OCI-LY7 (cell line): ENCODE measurements around the gene ZDHHC9. TPM values are rescaled to one million over a fixed set of nuclear protein-coding genes. Genes with fewer than 3 reads are reported as not detected.
A peak's percentile ranks its signal among the peaks of the same experiment; 100 is the strongest.

ENCODE experiments used
- BruUV-seq: library from RNA; stranded (reverse); fragments of 400-500 nt; replicated peaks from 2 replicates; lab custom pipeline; 2021; lab: Mats Ljungman, UMichigan
- CTCF ChIA-PET: fragments of 300-600 bp; sonication (Branson Sonifier 250); formaldehyde crosslinking; loops from one replicate; lab custom pipeline; 2022; ENCODE audit warnings: antibody characterized with exemption; ENCODE audit not compliant: unreplicated experiment; lab: Charles Lee
- POLR2A ChIA-PET: fragments of 300-600 bp; sonication (Branson Sonifier 250); formaldehyde crosslinking; loops from one replicate; lab custom pipeline; 2022; ENCODE audit warnings: antibody characterized with exemption; lab: Charles Lee
- DNase-seq: peaks from one replicate; pipeline ENCODE4 v3.0.0-alpha.2; 2015; ENCODE audit warnings: low spot score
- H2AFZ ChIP-seq: fragments of 200-600 bp; sonication (generic), shearing (Covaris generic); 2 replicates; pipeline ENCODE4 v1.6.1; 2014; ENCODE audit warnings: mild to moderate bottlenecking, antibody characterized with exemption, low read length, moderate library complexity
- H3K27ac ChIP-seq: fragments of 200-600 bp; sonication (generic); 2 replicates; pipeline ENCODE4 v1.5.1; 2014; ENCODE audit warnings: mixed run types, low read depth, mild to moderate bottlenecking, moderate library complexity, low read length, inconsistent platforms; ENCODE audit not compliant: poor library complexity, severe bottlenecking
- H3K36me3 ChIP-seq: fragments of 200-600 bp; sonication (generic); 2 replicates; pipeline ENCODE4 v1.6.1; 2014; ENCODE audit warnings: mild to moderate bottlenecking, antibody characterized with exemption, low read length, moderate library complexity, mixed read lengths; ENCODE audit not compliant: insufficient read depth
- H3K4me1 ChIP-seq: fragments of 200-600 bp; sonication (generic); 2 replicates; pipeline ENCODE4 v1.5.1; 2014; ENCODE audit warnings: mild to moderate bottlenecking, low read length; ENCODE audit not compliant: insufficient read depth, poor library complexity, severe bottlenecking
- H3K4me2 ChIP-seq: fragments of 200-600 bp; sonication (generic); 2 replicates; pipeline ENCODE4 v1.6.1; 2014; ENCODE audit warnings: mild to moderate bottlenecking, low read length
- H3K4me3 ChIP-seq: fragments of 200-600 bp; sonication (generic); 2 replicates; pipeline ENCODE4 v1.5.1; 2014; ENCODE audit warnings: mild to moderate bottlenecking, low read depth, low read length; ENCODE audit not compliant: poor library complexity, severe bottlenecking
- H3K79me2 ChIP-seq: fragments of 200-600 bp; sonication (generic); 2 replicates; pipeline ENCODE4 v1.6.1; 2016; ENCODE audit warnings: low read depth, mild to moderate bottlenecking, low read length, moderate library complexity, mixed read lengths; ENCODE audit not compliant: insufficient read depth
- H3K9me2 ChIP-seq: fragments of 200-600 bp; sonication (generic); 2 replicates; pipeline ENCODE4 v1.6.1; 2016; ENCODE audit warnings: mild to moderate bottlenecking, low read length, mixed read lengths; ENCODE audit not compliant: insufficient read depth
- H3K9me3 ChIP-seq: fragments of 200-600 bp; sonication (generic); 2 replicates; pipeline ENCODE4 v1.6.1; 2014; ENCODE audit warnings: mild to moderate bottlenecking, mixed run types, low read length, mixed read lengths
- H4K20me1 ChIP-seq: fragments of 200-600 bp; sonication (generic); 2 replicates; pipeline ENCODE4 v1.6.1; 2014; ENCODE audit warnings: mild to moderate bottlenecking, antibody characterized with exemption, low read length, moderate library complexity, mixed read lengths; ENCODE audit not compliant: insufficient read depth
- CTCF ChIP-seq: fragments of 200-600 bp; sonication (generic); conservative IDR thresholded peaks from 2 replicates; pipeline ENCODE4 v1.5.1; 2014; ENCODE audit warnings: mild to moderate bottlenecking, antibody characterized with exemption, low read length, moderate library complexity, mixed read lengths
- EZH2phosphoT487 ChIP-seq: fragments of 200-600 bp; sonication (generic); IDR thresholded peaks from 2 replicates; pipeline ENCODE4 v1.6.1; 2018; ENCODE audit warnings: low read depth, borderline replicate concordance, mild to moderate bottlenecking, mixed run types, antibody characterized with exemption, low read length, moderate library complexity, mixed read lengths
- intact Hi-C: fragments of 100-400 bp; cut with micrococcal nuclease; formaldehyde crosslinking; loops from one replicate; pipeline ENCODE4 v1.10.0; 2022; ENCODE audit not compliant: unreplicated experiment
- total RNA-seq, 2 experiments: library from RNA; depleted of rRNA in 1 of 2; stranded (reverse); fragments of >200 nt in 1 of 2; shearing (Covaris generic) in 1 of 2; gene quantifications; 2 replicates each; pipeline ENCODE4 v1.2.3, GENCODE V29; 2014 to 2022

The ZDHHC9 gene
- total RNA-seq, 2 experiments from 2014 or later, result 8.2 to 11.3 TPM

- no peaks in the 10 kb centered on the region for H3K79me2 ChIP-seq
- no peaks in the 10 kb centered on the region for H3K36me3 ChIP-seq
- intact Hi-C loops, result loop anchor here (1.0 kb wide), 1 partner anchor 11 kb away; no protein-coding TSS in a partner anchor
- peak overlapping the region; percentile 42 for H3K4me3 ChIP-seq
- peaks cover 84% of the 10 kb centered on the region for H3K4me1 ChIP-seq
- ChIA-PET CTCF (interaction anchor here (1.0 to 1.6 kb wide), 3 partner anchors 9 to 12 kb away, joined by 3 to 4 read pairs (median 3); no protein-coding TSS in a partner anchor), POLR2A (interaction anchor here (0.7 to 7.9 kb wide), 6 partner anchors 9 to 85 kb away, joined by 3 to 126 read pairs (median 17); partner anchors contain the start of gene SASH3)
- BruUV-seq, result TSS peak; percentile 97
- H3K9me2 ChIP-seq, result no peaks in the 10 kb centered on the region
- H3K27ac ChIP-seq, result peak overlapping the region; percentile 100
- H3K4me2 ChIP-seq, result peak overlapping the region; percentile 70
- H2AFZ ChIP-seq, result no peak overlapping the region
- no peak for DNase-seq
- no peaks in the 10 kb centered on the region for H4K20me1 ChIP-seq
- 0 out of 2 replicates have a peak, but pooled peaks cover 4% of the 10 kb centered on the region for H3K9me3 ChIP-seq
- TF ChIP-seq CTCF (no peak), EZH2phosphoT487 (no peak)
Observed at GRCh38 chrX:129768586-129769466, 74.9 kb downstream of the ZDHHC9 start.

- H3K79me2 ChIP-seq, result no peaks in the 10 kb centered on the region
- POLR2A ChIA-PET, result interaction anchor here (0.9 to 7.9 kb wide), 5 partner anchors 9 to 66 kb away, joined by 3 to 126 read pairs (median 29); partner anchors contain the start of gene SASH3
- TF ChIP-seq CTCF (no peak), EZH2phosphoT487 (no peak)
- no peaks in the 10 kb centered on the region for H3K36me3 ChIP-seq
- H4K20me1 ChIP-seq, result no peaks in the 10 kb centered on the region
- H3K4me3 ChIP-seq, result no peak overlapping the region
- 0 out of 2 replicates have a peak, but pooled peaks cover 4% of the 10 kb centered on the region for H3K9me3 ChIP-seq
- no peaks in the 10 kb centered on the region for H3K9me2 ChIP-seq
- CTCF ChIA-PET, result no interaction called here
- intact Hi-C loops, result no loop called here
- peak overlapping the region; percentile 100 for H3K27ac ChIP-seq
- no peak for DNase-seq
- peak overlapping the region; percentile 70 for H3K4me2 ChIP-seq
- BruUV-seq, result no TSS peak
- peaks cover 84% of the 10 kb centered on the region for H3K4me1 ChIP-seq
- H2AFZ ChIP-seq, result no peak overlapping the region
Observed at GRCh38 chrX:129768186-129768585, 75.5 kb downstream of the ZDHHC9 start.

- Histone ChIP-seq H3K9me2 (no peaks in the 10 kb centered on the region), H3K79me2 (no peaks in the 10 kb centered on the region), H3K36me3 (no peaks in the 10 kb centered on the region), H3K9me3 (no peaks in the 10 kb centered on the region), H4K20me1 (no peaks in the 10 kb centered on the region), H3K4me3 (no peak overlapping the region), H2AFZ (peak overlapping the region; percentile 30; the same call in 1 of the 2 replicates), H3K27ac (no peak overlapping the region), H3K4me1 (peaks cover 68% of the 10 kb centered on the region), H3K4me2 (no peak overlapping the region)
- intact Hi-C loops, result no loop called here
- TF ChIP-seq EZH2phosphoT487 (no peak), CTCF (no peak)
- CTCF ChIA-PET, result no interaction called here
- no TSS peak for BruUV-seq
- DNase-seq, result no peak
- POLR2A ChIA-PET, result interaction anchor here (0.6 to 2.6 kb wide), 6 partner anchors 9 to 24 kb away, joined by 3 to 13 read pairs (median 4); no protein-coding TSS in a partner anchor
Observed at GRCh38 chrX:129763666-129764065, 80.0 kb downstream of the ZDHHC9 start.
